Activated T-helper 2 cell treated with anti-CD3 and anti-CD28 coated beads, Interferon-gamma antibody, Interleukin-2, Interleukin-4, amounts not matched to agents 10 μg/mL and 5 μg/mL and 100 μg/mL, durations not matched to agents 14 hours and 24 hours and 36 hours (primary cell): Measurements from ENCODE around the gene DST. TPM values are rescaled to one million over a fixed set of nuclear protein-coding genes. Genes with fewer than 3 reads are reported as not detected.
"Not testable (repeated sequence)": the region's sequence is repeated elsewhere in the genome, so short reads cannot be mapped to it uniquely, and the experiment has no call there.

Experiments
- DNase-seq: peaks from one replicate; pipeline ENCODE4 v3.0.0; 2021; ENCODE audit warnings: low spot score
- H3K27ac Mint-ChIP-seq: one replicate; pipeline ENCODE4 v1.8.0; 2021; ENCODE audit warnings: mixed read lengths
- H3K27me3 Mint-ChIP-seq: one replicate; pipeline ENCODE4 v1.8.0; 2021; ENCODE audit warnings: low read depth, mixed read lengths
- H3K36me3 Mint-ChIP-seq: one replicate; pipeline ENCODE4 v1.8.0; 2021; ENCODE audit warnings: low read depth, mixed read lengths
- H3K4me1 Mint-ChIP-seq: one replicate; pipeline ENCODE4 v1.8.0; 2021; ENCODE audit warnings: low read depth, mixed read lengths
- H3K4me3 Mint-ChIP-seq: one replicate; pipeline ENCODE4 v1.8.0; 2021; ENCODE audit warnings: low read depth, mild to moderate bottlenecking, moderate library complexity, mixed read lengths
- H3K9me3 Mint-ChIP-seq: one replicate; pipeline ENCODE4 v1.8.0; 2021; ENCODE audit warnings: mixed read lengths
- intact Hi-C: fragments of 100-400 bp; cut with micrococcal nuclease; formaldehyde crosslinking; loops from one replicate; pipeline ENCODE4 v1.15.1; 2023
- total RNA-seq: library from RNA; stranded (reverse); gene quantifications from 2 replicates; pipeline ENCODE4 v1.2.3, GENCODE V29; 2022

DST gene
- total RNA-seq, 1 donor from 2014 or later = 7.2 TPM

- Mint-ChIP-seq H3K27ac (no peak overlapping the region), H3K4me3 (no peak overlapping the region), H3K9me3 (no peaks in the 10 kb centered on the region), H3K4me1 (no peaks in the 10 kb centered on the region), H3K36me3 (no peaks in the 10 kb centered on the region), H3K27me3 (peaks cover 5% of the 10 kb centered on the region)
- no peak for DNase-seq
- intact Hi-C loops = no loop called here
These were observed 41.2 kb upstream of the DST start for GRCh38 chr6:56683882-56684281.

DNA sequence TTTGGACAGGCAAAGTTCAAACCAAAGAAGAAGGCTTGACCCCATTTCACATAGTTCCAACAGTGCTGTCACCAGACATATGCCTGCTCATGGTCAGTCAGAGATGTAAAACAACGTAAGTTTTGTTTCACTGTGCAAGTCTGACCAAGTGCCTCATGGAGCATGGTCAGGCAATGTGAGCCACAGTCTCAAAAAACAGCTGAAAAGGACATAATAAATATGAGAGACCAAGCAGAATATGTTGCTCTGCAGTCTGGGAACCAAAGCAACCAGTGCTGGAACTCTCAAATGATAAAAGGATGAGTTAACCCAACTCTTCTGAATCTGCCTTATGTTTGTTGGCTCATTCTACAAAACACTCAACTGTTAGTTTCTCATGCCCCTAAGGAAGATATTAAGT, 39.9 kb upstream of the DST start:
- H3K4me3 Mint-ChIP-seq = no peak overlapping the region
- no peaks in the 10 kb centered on the region for H3K4me1 Mint-ChIP-seq
- no peaks in the 10 kb centered on the region for H3K36me3 Mint-ChIP-seq
- no peak for DNase-seq
- no peaks in the 10 kb centered on the region for H3K9me3 Mint-ChIP-seq
- H3K27me3 Mint-ChIP-seq = peaks cover 5% of the 10 kb centered on the region
- intact Hi-C loops = no loop called here
- no peak overlapping the region for H3K27ac Mint-ChIP-seq

GRCh38 chr6:56677559-56677958, 34.9 kb upstream of the DST start:
- no peaks in the 10 kb centered on the region for H3K36me3 Mint-ChIP-seq
- H3K4me1 Mint-ChIP-seq = no peaks in the 10 kb centered on the region
- intact Hi-C loops = no loop called here
- H3K27ac Mint-ChIP-seq = no peak overlapping the region
- no peaks in the 10 kb centered on the region for H3K27me3 Mint-ChIP-seq
- no peaks in the 10 kb centered on the region for H3K9me3 Mint-ChIP-seq
- no peak for DNase-seq
- H3K4me3 Mint-ChIP-seq = no peak overlapping the region

GRCh38 chr6:56671651-56672461, 29.2 kb upstream of the DST start:
- Mint-ChIP-seq H3K27me3 (no peaks in the 10 kb centered on the region), H3K9me3 (no peaks in the 10 kb centered on the region), H3K4me3 (no peak overlapping the region), H3K36me3 (no peaks in the 10 kb centered on the region), H3K4me1 (peaks cover 2% of the 10 kb centered on the region), H3K27ac (no peak overlapping the region)
- DNase-seq = no peak
- intact Hi-C loops = no loop called here

- peaks cover 2% of the 10 kb centered on the region for H3K4me1 Mint-ChIP-seq
- no peak overlapping the region for H3K27ac Mint-ChIP-seq
- H3K27me3 Mint-ChIP-seq = no peaks in the 10 kb centered on the region
- intact Hi-C loops = no loop called here
- no peaks in the 10 kb centered on the region for H3K36me3 Mint-ChIP-seq
- H3K4me3 Mint-ChIP-seq = no peak overlapping the region
- DNase-seq = no peak
- H3K9me3 Mint-ChIP-seq = no peaks in the 10 kb centered on the region
These were observed 28.5 kb upstream of the DST start for GRCh38 chr6:56671160-56671559.

DNA sequence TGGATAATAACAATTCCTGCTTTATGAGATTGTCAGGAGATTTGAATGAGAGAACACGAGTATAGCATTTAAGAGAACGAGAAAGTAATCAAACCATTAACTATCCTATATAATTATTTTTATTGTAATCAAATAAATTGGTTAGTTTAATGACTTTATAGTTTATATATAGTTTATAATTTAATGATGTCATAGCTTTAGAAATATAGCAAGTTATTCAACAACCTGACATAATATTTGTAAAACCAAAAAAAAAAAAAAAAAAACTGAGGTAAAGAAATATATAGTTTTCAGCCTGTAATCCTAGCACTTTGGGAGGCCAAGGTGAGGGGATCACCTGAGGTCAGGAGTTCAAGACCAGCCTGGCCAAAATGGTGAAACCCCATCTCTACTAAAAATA, 26.4 kb upstream of the DST start:
- Mint-ChIP-seq H3K9me3 (no peaks in the 10 kb centered on the region), H3K36me3 (no peaks in the 10 kb centered on the region), H3K4me3 (no peak overlapping the region), H3K27me3 (no peaks in the 10 kb centered on the region), H3K4me1 (peaks cover 2% of the 10 kb centered on the region), H3K27ac (no peak overlapping the region)
- no peak for DNase-seq
- intact Hi-C loops = no loop called here

GRCh38 chr6:56668158-56668557, 25.5 kb upstream of the DST start:
- intact Hi-C loops = no loop called here
- H3K9me3 Mint-ChIP-seq = no peaks in the 10 kb centered on the region
- H3K4me1 Mint-ChIP-seq = peaks cover 2% of the 10 kb centered on the region
- no peak overlapping the region for H3K27ac Mint-ChIP-seq
- DNase-seq = no peak
- H3K27me3 Mint-ChIP-seq = no peaks in the 10 kb centered on the region
- H3K36me3 Mint-ChIP-seq = no peaks in the 10 kb centered on the region
- no peak overlapping the region for H3K4me3 Mint-ChIP-seq

DNA sequence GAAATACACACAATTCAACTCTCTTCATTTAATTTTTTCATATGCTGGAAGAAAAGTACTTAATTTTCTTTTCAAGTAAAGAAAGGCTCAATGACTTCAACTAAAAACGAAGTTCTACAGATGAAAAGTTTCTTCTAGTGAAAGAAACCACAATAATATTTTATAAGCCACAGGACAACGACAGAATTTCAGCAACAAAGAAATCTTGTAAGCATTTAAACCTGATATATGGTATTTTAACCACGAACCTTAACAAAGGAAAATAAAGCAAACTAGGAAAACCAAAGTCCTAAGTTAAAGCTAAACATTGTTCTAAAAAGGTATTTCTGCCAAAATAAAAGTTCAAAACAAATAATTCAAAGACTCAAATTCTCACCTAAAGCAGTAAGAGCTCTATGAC, 24.6 kb upstream of the DST start:
- Mint-ChIP-seq H3K27ac (no peak overlapping the region), H3K36me3 (no peaks in the 10 kb centered on the region), H3K4me1 (peaks cover 2% of the 10 kb centered on the region), H3K9me3 (no peaks in the 10 kb centered on the region), H3K4me3 (no peak overlapping the region), H3K27me3 (no peaks in the 10 kb centered on the region)
- DNase-seq = no peak
- intact Hi-C loops = no loop called here

- Mint-ChIP-seq H3K27ac (no peak overlapping the region), H3K36me3 (no peaks in the 10 kb centered on the region), H3K4me3 (no peak overlapping the region), H3K9me3 (no peaks in the 10 kb centered on the region), H3K27me3 (no peaks in the 10 kb centered on the region), H3K4me1 (peaks cover 9% of the 10 kb centered on the region)
- DNase-seq = no peak
- intact Hi-C loops = no loop called here
These were observed 21.3 kb upstream of the DST start for GRCh38 chr6:56664029-56664428.

- H3K9me3 Mint-ChIP-seq = no peaks in the 10 kb centered on the region
- no peak overlapping the region for H3K4me3 Mint-ChIP-seq
- no peak overlapping the region for H3K27ac Mint-ChIP-seq
- peaks cover 9% of the 10 kb centered on the region for H3K4me1 Mint-ChIP-seq
- DNase-seq = no peak
- H3K27me3 Mint-ChIP-seq = no peaks in the 10 kb centered on the region
- intact Hi-C loops = no loop called here
- no peaks in the 10 kb centered on the region for H3K36me3 Mint-ChIP-seq
These were observed 20.7 kb upstream of the DST start for GRCh38 chr6:56663344-56663743.

DNA sequence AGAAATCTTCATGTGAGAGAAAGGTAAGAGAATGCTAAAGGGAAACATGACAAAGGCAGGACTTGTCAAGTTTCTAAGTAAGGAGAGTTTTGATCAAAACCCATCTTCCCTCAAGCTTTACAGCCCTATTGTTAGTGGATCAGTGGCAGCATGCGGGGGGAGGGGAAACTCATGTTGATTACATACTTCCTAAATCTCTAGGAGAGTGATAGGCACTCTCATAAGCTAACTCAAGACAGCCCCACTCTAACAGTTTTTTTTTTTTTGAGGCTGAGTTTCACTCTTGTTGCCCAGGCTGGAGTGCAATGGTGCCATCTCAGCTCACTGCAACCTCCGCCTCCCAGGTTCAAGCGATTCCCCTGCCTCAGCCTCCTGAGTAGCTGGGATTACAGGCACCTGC, 18.6 kb upstream of the DST start:
- H3K27ac Mint-ChIP-seq, H3K4me3 Mint-ChIP-seq, intact Hi-C loops, H3K9me3 Mint-ChIP-seq, H3K36me3 Mint-ChIP-seq, H3K27me3 Mint-ChIP-seq, DNase-seq: not testable (repeated sequence)
- peaks cover 11% of the 10 kb centered on the region for H3K4me1 Mint-ChIP-seq

GRCh38 chr6:56660381-56660730, 17.7 kb upstream of the DST start:
- Mint-ChIP-seq H3K27me3 (no peaks in the 10 kb centered on the region), H3K36me3 (no peaks in the 10 kb centered on the region), H3K4me3 (no peak overlapping the region), H3K27ac (no peak overlapping the region), H3K4me1 (peaks cover 11% of the 10 kb centered on the region), H3K9me3 (no peaks in the 10 kb centered on the region)
- intact Hi-C loops = no loop called here
- no peak for DNase-seq

DNA sequence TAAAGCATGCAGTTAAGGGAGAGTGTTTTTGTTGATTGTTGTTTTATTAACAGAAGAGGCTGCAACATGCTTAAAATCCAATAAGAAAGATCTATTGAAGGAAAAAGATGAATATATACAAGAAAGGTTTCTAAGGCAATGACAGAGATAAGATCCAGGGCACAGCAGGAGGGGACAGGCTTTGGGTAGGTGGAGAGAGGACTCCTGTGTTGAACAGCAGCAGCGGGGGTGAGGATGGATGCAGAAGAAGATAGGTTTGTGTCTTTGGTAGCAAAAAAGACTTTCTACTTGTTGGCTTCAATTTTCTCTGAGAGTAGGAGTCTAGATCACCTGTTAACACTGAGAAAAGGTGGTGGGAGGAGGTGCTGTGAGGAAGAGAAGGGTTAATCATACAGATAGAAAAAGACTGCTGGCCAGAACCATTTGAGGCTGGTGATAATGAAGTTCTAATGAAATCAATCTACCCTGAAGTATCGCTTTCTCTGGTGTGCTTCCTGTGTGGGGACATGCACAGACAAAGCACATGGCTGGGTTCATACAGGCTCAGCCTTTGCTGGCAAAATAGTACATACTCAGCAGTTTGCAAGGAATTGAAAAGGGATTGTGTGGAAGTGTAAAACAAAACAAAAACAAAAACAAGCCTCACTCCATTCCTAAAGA, 17.2 kb upstream of the DST start:
- no peak overlapping the region for H3K27ac Mint-ChIP-seq
- H3K9me3 Mint-ChIP-seq = no peaks in the 10 kb centered on the region
- intact Hi-C loops = no loop called here
- peaks cover 11% of the 10 kb centered on the region for H3K4me1 Mint-ChIP-seq
- H3K4me3 Mint-ChIP-seq = no peak overlapping the region
- DNase-seq = no peak
- no peaks in the 10 kb centered on the region for H3K36me3 Mint-ChIP-seq
- H3K27me3 Mint-ChIP-seq = no peaks in the 10 kb centered on the region
